ENCODE measurements around the gene PHACTR1.

PHACTR1 gene

GRCh38 chr6:13289789-13290318, 573.3 kb downstream of the PHACTR1 start:
- peak; percentile 49 for DNase-seq (ENCODE audit: low spot score)

- no peak for DNase-seq (ENCODE audit: low spot score)
These were observed 573.8 kb downstream of the PHACTR1 start for GRCh38 chr6:13290335-13290734.

- no peak for DNase-seq (ENCODE audit: low spot score)
These were observed 576.2 kb downstream of the PHACTR1 start for GRCh38 chr6:13292774-13293173.

GRCh38 chr6:13294499-13295069, 578.0 kb downstream of the PHACTR1 start:
- DNase-seq (ENCODE audit: low spot score) = no peak

- DNase-seq (ENCODE audit: low spot score) = no peak
These were observed 579.0 kb downstream of the PHACTR1 start for GRCh38 chr6:13295576-13295975.

GRCh38 chr6:13296536-13296997, 580.0 kb downstream of the PHACTR1 start:
- no peak for DNase-seq (ENCODE audit: low spot score)

- DNase-seq (ENCODE audit: low spot score) = no peak
These were observed 580.8 kb downstream of the PHACTR1 start for GRCh38 chr6:13297391-13297790.

GRCh38 chr6:13298446-13298845, 581.9 kb downstream of the PHACTR1 start:
- DNase-seq (ENCODE audit: low spot score) = no peak

GRCh38 chr6:13299403-13299821, 582.8 kb downstream of the PHACTR1 start:
- DNase-seq (ENCODE audit: low spot score) = no peak

- no peak for DNase-seq (ENCODE audit: low spot score)
These were observed 583.4 kb downstream of the PHACTR1 start for GRCh38 chr6:13299918-13300317.

- no peak for DNase-seq (ENCODE audit: low spot score)
These were observed 584.4 kb downstream of the PHACTR1 start for GRCh38 chr6:13300643-13301590.

- DNase-seq (ENCODE audit: low spot score) = no peak
These were observed 585.7 kb downstream of the PHACTR1 start for GRCh38 chr6:13302291-13302690.

GRCh38 chr6:13302751-13303667, 586.4 kb downstream of the PHACTR1 start:
- no peak for DNase-seq (ENCODE audit: low spot score)

GRCh38 chr6:13303668-13304017, 587.1 kb downstream of the PHACTR1 start:
- no peak for DNase-seq (ENCODE audit: low spot score)

- DNase-seq (ENCODE audit: low spot score) = no peak
These were observed 587.5 kb downstream of the PHACTR1 start for GRCh38 chr6:13304101-13304500.

- DNase-seq (ENCODE audit: low spot score) = no peak
These were observed 588.2 kb downstream of the PHACTR1 start for GRCh38 chr6:13304580-13305260.

GRCh38 chr6:13305288-13305687, 588.7 kb downstream of the PHACTR1 start:
- DNase-seq (ENCODE audit: low spot score) = no peak

- DNase-seq (ENCODE audit: low spot score) = no peak
These were observed 589.2 kb downstream of the PHACTR1 start for GRCh38 chr6:13305791-13306190.

- DNase-seq (ENCODE audit: low spot score) = no peak
These were observed 591.0 kb downstream of the PHACTR1 start for GRCh38 chr6:13307508-13307995.

GRCh38 chr6:13308332-13308731, 591.8 kb downstream of the PHACTR1 start:
- DNase-seq (ENCODE audit: low spot score) = no peak

GRCh38 chr6:13311155-13311554, 594.6 kb downstream of the PHACTR1 start:
- no peak for DNase-seq (ENCODE audit: low spot score)

Data from SW480 (cell line).